GM18873 (cell line): ENCODE measurements around the gene SIRT7.
"Not testable (repeated sequence)": the region's sequence is repeated elsewhere in the genome, so short reads cannot be mapped to it uniquely, and the experiment has no call there.

Experiments used
- ATAC-seq: cut with Tn5 transposase; IDR thresholded peaks from one replicate; pipeline ENCODE4 v1.9.1; 2021; ENCODE audit warnings: mild to moderate bottlenecking, moderate library complexity, moderate number of reproducible peaks; ENCODE audit not compliant: unreplicated experiment, low FRiP score

SIRT7 gene

DNA sequence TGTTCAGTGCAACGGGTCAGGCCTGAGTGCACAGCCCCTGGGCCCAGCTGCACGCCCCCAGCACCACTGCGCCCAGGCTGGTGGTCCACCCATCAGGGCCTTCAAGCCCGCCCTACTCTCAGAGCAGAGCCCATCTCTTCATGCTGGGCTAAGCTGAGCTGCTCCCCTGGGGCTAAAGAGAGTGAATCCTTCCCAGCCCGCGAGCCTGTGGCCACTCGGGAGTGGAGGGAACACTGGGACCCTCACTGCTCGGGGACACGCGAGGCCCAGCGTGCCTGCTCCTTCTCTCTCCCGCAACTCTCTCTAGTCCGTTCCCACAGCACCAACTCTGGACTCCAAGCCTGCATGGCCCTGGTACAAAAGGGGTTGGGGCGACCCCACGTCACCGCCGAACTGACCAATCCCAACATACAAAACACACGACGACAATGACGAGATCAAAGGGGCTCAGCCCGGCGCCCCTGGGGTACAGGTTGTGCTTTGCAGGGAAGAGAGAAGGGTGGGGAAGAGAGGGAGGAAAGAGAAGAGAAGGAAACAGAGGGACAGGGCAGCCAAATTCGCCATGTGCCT, 4.1 kb upstream of the SIRT7 start:
- no peak for ATAC-seq

DNA sequence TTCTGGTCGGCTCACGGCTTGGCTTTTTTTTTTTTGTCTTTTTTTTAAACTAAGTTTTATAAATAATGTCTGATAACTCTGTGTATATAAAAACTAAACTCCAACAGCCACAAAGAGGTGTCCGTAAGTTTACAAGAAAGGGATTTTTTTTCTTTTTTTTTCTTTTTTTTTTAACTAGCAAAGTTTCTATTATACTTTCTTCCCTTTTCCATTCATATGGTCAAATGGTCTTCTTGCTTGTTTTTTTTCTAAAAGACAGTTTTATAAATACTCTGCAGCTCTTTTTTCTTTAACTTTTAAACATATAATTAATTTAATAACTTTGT, 3.5 kb upstream of the SIRT7 start:
- no peak for ATAC-seq

DNA sequence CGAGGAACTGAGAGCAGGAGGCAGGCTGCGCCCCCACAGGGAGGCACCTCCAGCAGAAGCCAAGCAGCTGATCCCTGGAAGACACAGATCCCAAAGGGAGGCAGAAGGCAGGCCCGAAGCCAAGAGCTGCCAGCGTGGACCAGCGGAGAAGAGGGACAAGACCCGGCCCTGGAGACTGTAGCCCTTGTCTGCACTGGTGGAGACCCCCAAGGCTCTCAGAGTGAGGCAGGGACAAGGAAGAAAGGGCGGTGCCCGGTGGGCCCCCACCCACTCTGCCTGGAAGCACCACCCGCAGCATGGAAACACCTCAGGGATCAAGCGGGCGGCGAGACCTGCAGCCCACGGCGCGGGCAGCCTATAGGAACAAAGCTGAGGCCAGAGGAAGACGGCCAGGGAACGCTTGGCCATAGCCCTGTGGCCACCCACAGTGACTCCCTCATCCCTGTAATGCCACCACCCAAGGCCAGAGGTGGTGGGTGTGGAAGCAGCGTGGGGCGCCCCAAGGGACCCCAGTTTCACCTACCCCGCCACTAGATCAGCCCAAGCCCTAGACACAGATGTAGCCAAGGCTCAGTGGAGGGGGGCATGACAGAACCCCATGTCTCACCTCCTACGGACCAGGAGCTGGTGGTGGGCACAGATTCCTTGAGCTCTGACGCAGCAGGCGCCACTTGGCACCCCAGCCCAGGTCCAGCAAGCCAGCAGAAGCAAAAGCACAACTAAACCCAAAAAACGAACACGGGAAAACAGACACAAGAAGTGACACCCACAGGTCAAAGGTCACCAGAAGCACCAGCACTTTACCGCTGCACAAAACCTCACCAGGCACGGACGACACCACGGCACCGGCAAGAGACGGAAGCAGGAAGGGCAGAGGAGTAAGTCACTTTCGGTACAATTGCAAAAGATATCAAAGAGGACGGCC, 2.9 kb upstream of the SIRT7 start:
- ATAC-seq: no peak

DNA sequence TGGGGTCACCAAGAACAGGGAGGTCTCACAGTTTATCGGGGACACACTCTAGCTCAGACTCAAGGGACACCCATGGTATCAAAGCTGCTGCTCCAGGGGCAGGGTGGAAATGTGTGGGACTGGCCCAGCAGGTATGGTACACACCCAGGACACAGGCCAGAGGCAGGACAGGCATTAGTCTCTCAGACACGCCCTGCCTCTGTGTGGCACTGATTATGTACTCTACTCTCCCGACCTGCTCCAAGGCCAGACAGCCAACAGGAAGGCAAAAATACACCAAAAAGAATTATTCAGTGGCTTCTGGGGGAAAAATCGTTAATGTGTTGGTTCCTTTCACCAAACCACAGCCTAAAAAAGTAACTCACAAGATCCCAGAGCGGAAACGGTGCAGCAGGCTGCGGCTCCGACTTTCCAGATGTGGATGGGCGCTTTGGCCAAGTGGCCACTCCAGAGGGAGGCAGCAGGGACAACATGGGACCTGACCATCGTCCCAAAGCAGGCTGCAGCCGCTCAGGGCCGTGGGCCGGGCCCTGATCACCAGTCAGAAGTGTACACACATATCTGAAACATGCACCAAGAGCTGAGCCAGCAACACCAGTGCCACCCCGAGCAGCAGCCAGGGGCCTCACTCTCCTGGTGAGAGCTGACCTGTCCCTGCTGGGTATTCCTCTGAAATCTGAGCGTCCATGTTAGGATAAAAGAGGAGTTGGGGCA, 1.0 kb upstream of the SIRT7 start:
- ATAC-seq: no peak

DNA sequence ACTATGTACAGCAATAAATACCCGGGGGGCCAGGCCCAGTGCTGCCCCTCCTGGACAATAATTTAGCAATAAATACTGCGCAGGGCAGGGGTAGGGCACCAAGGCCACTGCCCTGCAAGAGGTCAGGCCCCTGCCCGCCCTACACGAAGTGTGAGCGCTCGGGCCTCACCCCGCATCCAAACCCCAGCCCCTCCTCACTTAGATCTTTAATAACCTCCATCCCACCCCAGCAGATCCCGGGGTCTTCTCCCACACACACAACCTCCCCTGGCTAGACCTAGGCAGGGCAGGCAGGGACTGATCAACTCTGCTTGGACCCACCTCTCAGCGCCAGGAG, 325 bp upstream of the SIRT7 start:
- not testable (repeated sequence) for ATAC-seq

DNA sequence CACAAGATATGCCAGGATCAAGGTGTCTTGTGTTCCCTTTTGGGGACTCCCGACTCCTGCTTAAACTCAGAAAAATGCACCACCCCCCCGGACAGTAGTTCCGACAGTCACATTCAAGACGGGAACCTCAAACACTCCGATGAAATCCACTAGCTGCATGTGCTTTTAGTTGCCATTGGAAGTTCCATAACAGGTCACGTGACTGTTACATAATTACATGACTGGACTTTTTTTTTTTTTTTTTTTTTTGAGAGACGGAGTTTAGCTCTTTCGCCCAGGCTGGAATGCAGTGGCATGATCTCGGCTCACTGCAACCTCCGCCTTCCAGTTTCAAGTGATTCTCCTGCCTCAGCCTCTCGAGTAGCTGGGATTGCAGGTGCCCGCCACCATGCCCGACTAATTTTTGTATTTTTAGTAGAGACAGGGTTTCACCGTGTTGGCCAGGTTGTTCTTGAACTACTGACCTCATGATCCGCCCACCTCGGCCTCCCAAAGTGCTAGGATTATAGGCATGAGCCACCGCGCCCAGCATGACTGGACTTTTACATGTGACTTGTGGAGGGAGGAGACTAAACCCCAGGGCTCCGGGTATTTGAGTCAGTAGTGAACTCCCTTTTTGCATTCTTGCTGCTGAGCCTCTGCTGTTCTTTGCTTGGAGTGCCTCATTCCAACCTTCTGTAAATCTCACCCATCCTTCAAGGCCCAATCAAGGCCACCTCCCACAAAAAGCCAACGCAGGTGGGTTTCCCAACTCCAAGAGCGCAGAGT, 1.6 kb downstream of the SIRT7 start:
- ATAC-seq: no peak

DNA sequence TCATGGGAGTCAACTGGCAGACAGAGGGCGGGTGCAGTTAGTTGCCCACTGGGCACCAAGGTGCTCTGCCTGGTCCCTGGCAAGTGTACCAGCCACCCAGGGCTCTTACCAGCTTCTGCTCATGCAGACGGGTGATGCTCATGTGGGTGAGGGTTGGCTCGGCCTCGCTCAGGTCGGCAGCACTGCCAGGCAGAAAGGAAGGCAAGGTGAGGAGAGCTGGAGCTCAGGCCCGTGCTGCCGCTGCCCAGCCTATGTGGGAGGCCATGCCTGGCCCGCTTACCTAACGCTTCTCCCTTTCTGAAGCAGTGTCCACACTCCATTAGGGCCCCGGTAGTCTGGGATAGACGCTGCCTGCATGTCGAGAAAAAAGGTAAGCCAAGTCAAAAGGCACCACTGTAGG, 2.6 kb downstream of the SIRT7 start:
- ATAC-seq: no peak

DNA sequence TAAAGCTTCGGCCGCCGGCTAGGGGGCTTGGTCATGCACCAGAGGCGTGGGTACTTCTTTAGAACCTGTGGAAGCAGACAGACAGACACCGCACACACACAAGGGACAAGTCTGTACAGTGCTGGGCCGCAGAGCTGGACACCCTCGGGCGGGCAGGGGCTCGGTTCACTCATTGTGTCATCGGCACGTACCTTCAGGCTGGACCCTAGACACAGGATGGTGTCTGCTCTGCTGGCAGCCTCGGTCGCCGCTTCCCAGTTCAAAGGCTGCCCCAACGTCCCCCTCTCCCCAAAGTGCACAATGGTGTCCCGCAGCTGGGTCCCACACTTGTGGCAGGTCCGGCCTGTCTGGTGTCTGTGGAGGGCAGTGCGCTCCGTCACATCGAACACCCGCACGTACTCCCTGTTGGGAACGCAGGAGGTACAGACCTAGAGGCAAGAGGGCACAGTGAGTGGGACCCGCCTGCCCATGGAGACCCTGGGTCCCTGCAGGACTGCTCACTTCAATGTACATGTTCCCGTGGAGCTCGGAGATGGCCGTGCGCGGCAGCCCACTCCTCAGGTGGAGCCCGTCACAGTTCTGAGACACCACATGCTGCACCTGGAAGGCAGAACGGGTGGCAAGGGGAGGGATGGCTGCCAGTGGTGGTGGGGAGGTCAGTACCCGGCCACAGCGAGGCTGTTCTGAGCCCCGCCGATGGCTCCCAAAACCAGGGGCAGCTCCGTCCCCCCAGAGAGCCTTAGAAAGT, 3.7 kb downstream of the SIRT7 start:
- ATAC-seq: no peak

DNA sequence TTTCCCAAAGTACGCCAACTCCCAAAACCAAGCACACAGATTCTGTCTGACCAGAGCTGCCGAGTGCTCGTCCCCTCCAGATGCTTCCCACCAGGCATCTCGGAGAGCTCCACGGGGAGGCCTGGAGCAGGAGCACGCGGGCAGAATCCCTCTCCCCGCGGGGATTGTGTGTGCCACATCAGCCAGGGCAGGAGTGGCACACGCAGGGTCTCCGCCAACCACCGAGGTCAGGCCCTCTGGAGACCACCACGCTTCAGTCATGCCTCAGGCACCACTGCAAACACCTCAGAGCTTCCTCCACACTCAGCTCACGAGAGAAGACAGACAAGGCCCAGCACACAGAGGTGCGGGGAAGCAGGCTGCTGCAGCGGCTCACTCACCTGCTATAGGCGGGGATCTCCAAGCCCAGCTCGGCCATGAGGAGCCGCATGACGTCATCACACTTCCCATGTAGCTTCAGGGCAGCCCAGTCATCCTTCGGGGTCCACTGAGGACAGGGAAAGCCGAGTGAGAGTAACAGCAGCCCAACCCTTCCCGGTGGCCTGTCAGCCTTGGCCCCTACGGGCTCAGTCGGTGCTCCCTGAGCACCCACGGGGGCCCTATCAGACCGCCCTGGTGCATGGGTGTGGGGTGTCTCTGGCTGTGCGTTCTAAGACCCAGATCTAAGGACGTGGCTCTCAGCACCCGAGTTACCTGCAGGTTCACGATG, 4.4 kb downstream of the SIRT7 start:
- no peak for ATAC-seq

DNA sequence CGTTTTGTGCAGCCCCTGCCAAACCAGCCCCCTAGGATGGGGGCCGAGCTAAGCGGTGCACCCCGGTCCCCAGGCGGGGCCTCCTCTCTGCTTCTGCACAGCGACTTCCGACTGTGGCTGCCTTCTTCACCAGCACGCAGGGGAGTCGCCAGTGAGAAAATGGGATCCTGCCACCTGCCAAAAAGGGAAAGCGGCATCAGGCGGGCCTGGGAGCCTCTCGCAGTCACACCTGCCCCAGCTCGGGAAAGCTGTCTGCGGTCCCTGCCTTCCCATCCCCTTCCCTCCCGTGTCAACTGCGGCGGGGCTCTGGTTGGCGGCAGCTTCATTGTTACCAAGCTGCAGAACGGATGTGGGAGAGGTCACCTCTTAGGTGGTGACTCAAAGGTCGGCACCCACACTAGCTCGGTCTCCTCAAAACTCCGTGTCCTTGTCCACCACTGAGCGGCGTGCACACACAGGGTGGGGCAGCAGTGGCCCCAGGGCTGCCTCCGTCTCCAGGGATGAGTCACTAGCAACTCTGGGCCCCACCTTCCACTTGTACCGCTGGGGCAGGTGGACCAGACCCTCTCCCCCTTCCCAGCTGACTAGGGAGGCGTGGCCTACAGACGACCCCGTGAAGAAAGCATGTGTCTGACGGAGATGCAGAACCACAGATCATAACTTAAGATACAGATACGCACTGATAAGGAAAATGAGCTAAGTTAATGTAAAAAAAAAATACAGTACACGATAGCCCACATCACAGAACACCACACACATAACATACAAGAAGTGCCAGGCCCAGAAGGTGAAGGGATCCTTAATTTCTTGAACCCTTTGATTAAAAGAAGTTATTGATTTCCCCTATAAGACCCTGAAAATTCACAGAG, 5.3 kb downstream of the SIRT7 start:
- no peak for ATAC-seq

DNA sequence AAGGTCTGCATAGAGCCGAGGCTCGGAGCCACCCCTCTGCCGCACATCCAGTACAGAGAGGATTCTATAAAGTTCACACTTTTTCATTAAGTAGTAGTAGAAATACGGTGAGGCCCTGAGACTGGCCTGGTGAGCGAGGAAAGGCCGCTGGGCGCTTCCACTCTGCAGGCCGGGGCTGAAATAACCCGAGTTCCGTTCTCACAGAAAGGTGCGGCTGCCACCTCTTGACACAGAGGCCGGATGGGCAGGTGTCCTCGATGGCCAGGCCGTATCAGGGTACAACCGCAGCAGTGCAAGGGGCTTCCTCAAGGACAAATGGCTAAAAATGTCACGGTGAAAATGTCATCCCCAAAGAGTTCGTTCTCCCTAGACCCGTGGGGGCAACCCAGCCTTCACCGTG, 6.0 kb downstream of the SIRT7 start:
- ATAC-seq: no peak

DNA sequence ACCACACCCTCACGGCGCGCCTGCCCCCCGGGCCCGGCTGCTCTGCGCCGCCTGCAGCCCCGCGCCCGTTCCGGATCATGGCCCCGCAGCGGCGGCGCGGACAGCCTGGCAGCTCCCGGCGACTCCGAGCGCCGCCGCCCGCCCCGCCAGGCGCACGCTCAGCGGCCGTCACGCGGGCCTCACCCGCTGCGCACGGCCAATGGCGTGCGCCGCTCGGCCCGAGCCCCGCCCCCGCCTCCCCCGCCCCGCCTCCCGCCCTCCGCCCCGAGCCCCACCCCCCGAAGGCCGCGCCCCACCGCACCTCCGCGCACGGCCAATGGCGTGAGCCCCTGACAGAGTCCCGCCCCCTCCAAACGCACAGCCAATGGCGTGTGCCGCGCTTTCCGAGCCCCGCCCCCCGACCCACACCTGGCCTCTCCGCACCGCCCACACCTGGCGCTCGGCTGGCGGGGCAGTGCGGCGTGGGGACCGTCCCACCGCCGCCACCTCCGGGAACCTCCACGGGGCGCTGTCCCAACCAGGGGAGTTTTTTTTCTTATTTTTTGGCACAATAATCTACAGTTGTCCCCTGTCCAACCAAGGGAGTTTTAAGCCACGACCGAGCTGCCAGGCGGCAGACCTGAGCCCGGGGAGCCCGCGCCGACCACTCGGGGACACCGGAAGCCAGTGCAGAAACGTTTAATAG, 6.6 kb downstream of the SIRT7 start, which contains the start of gene PCYT2:
Gene PCYT2 (minus strand): TSS at position 123 of the 685 bp plus-strand sequence. CDS start 44 bp downstream, at position 79.
- ATAC-seq: no peak

DNA sequence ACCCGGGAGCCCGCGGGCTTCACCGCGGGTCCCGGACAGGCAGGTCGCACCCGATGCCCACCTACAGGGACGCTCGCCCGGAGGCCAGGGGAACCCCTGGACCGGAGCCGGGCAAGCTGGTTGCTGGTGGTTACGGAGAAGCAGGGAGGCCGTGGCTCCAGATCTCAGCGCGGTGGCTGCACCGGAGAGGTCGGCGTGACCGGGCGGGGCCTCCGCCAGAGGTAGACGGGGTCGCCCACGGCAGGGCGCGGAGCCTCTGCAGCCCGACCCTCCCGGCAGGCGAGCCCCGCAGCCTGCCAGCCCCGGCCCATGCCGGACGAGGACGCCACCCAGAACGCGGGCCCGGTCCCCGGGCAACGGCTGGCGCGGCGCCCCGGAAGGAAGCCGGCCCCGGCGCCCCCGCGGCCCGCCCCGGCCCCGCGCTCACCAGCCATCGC, 7.1 kb downstream of the SIRT7 start:
- ATAC-seq: no peak

DNA sequence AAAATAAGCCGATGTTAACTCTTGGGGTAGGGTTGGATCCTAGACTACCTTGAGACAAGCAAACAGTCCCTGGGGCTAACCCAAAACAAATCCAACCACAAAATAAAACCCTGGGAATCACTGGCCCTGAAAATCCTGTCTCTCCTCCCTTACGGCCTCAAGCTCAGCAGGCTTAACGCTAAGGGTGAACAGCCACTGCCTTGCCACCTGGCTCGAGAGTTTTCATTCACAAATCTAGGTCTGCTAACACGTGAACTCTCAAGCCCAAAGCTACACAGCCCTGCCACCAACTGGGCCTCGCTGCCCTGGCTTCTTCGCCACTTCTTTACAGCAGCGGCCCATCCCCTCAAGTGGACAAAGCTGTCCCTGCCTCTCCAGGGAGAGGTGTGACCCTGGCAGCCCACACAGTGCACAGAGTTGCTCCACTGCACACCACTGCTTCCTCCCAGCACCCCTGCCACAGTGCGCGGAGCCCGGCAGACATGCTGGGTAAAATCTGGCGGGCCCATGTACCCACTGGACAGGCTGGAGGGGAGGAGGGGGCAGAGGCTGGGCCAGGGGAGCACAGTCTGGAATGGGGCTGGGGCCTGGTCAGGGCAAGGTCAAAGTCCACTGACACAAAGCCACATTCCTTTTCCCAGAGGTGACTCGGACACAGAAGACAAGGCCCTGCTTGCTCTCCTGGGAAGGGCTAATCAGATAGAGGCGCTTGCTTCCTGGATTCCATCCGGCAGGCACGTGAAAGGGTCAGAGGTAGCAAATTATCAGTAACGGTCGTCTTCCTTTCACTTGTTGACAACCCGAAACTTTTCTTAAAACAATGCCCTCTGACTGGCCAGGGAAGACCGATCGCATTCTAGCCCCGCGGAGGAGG, 7.8 kb downstream of the SIRT7 start:
- no peak for ATAC-seq

DNA sequence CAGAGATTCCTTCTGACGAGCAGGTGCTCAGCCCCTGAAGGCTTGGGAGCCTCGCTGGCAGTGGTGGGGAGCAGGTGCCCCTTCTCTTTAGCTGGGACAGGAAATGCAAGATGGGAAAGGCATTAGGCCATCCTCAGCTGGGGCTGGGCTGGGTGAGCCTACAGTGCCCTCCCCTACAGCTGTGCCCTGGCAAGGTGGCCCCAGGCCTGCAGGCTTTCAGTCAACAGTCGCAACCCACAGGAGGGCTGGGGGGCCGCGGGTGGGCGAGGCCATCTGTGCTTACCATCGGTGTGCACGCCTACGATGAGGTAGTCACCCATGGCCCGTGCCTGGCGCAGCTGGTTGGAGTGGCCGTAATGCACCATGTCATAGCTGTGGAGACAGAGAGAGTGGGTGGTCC, 8.7 kb downstream of the SIRT7 start:
- ATAC-seq: no peak

DNA sequence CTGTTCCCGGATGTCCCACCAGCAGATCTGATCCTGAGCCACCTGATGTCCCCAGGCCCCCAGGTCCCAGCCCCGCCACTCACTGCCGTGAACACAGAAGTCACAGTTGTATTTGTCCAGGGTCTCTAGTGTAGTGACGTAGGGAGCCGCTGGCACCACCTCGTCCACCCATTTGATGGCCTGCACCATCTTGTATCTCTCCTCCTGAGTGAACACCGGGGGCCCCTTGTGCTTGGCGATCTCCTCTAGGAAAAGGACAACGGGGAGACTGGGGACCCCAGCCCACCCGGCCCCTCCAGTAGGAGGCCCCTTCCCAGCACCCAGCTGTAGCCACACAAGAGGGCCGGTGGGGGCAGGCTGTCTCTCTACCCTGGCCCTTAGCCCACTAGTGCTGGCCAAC, 9.2 kb downstream of the SIRT7 start:
- no peak for ATAC-seq
